HepG2 (cell line): Measurements from ENCODE around the gene COQ7. TPM values are rescaled to one million over a fixed set of nuclear protein-coding genes. Genes with fewer than 3 reads are reported as not detected.

Source experiments
- FOXM1 ChIP-seq: sonication (generic); formaldehyde crosslinking; IDR thresholded peaks from 2 replicates; pipeline ENCODE4 v1.5.0; 2020; ENCODE audit warnings: missing genetic modification reagents
- FOXP1 ChIP-seq, 2 experiments: fragments of 450-650 bp in 1 of 2; IDR thresholded peaks; 2 replicates each; pipeline ENCODE4 v1.6.1; 2017 to 2018; ENCODE audit warnings: antibody characterized with exemption in 1 of 2
- HHEX ChIP-seq: IDR thresholded peaks from 2 replicates; pipeline ENCODE4 v1.6.1; 2016; ENCODE audit warnings: control low read depth
- HNRNPLL ChIP-seq: fragments of 200-400 bp; formaldehyde crosslinking; IDR thresholded peaks from 2 replicates; pipeline ENCODE4 v1.6.1; 2017; ENCODE audit warnings: mild to moderate bottlenecking, low read depth, low read length; ENCODE audit not compliant: poor library complexity, severe bottlenecking
- HOXA3 ChIP-seq: sonication (generic); formaldehyde crosslinking; IDR thresholded peaks from 2 replicates; pipeline ENCODE4 v1.5.0; 2020; ENCODE audit warnings: missing genetic modification reagents
- HOXD1 ChIP-seq: sonication (generic); formaldehyde crosslinking; IDR thresholded peaks from 2 replicates; pipeline ENCODE4 v1.5.0; 2020; ENCODE audit warnings: missing genetic modification reagents
- LCORL ChIP-seq, 2 experiments: fragments of 450-650 bp in 1 of 2; sonication (generic) in 1 of 2; formaldehyde crosslinking in 1 of 2; IDR thresholded peaks; 2 replicates each; pipeline versions ENCODE4 v1.5.0 to v1.6.1; 2017 to 2020; ENCODE audit warnings: antibody characterized with exemption in 1 of 2, missing genetic modification reagents in 1 of 2
- MXI1 ChIP-seq: IDR thresholded peaks from 3 replicates; pipeline ENCODE4 v1.6.1; 2012; ENCODE audit warnings: low read depth, low read length, inconsistent platforms, borderline replicate concordance
- SNAPC2 ChIP-seq: sonication (generic); formaldehyde crosslinking; IDR thresholded peaks from 2 replicates; pipeline ENCODE4 v1.8.1; 2022; ENCODE audit warnings: mild to moderate bottlenecking, missing genetic modification reagents
- TCF12 ChIP-seq, 2 experiments: fragments of 450-650 bp in 1 of 2; sonication (generic) in 1 of 2; formaldehyde crosslinking in 1 of 2; IDR thresholded peaks; 2 replicates each; pipeline versions ENCODE4 v1.6.1 to v1.8.0; 2017 to 2022; ENCODE audit warnings: antibody characterized with exemption in 1 of 2, mild to moderate bottlenecking in 1 of 2, missing genetic modification reagents in 1 of 2, moderate library complexity in 1 of 2
- ZBTB7B ChIP-seq: sonication (generic); formaldehyde crosslinking; IDR thresholded peaks from 2 replicates; pipeline ENCODE4 v1.4.0; 2020; ENCODE audit warnings: missing genetic modification reagents
- ZNF343 ChIP-seq: sonication (generic); formaldehyde crosslinking; IDR thresholded peaks from 2 replicates; pipeline ENCODE4 v1.4.0; 2020; ENCODE audit warnings: mild to moderate bottlenecking, missing genetic modification reagents
- ZNF550 ChIP-seq: sonication (generic); formaldehyde crosslinking; IDR thresholded peaks from 2 replicates; pipeline ENCODE4 v1.4.0; 2020; ENCODE audit warnings: mild to moderate bottlenecking, missing genetic modification reagents, borderline replicate concordance
- ZNF562 ChIP-seq: sonication (generic); formaldehyde crosslinking; IDR thresholded peaks from 2 replicates; pipeline ENCODE4 v1.8.0; 2022; ENCODE audit warnings: missing genetic modification reagents, borderline replicate concordance
- ZNF616 ChIP-seq: sonication (generic); formaldehyde crosslinking; IDR thresholded peaks from 2 replicates; pipeline ENCODE4 v1.5.0; 2020; ENCODE audit warnings: low read depth, mild to moderate bottlenecking, missing genetic modification reagents
- ZNF781 ChIP-seq: sonication (generic); formaldehyde crosslinking; IDR thresholded peaks from 2 replicates; pipeline ENCODE4 v1.5.1; 2020; ENCODE audit warnings: borderline replicate concordance, mild to moderate bottlenecking, missing genetic modification reagents; ENCODE audit errors: not compliant biosample characterization
- polyA plus RNA-seq, 8 experiments: library from polyadenylated mRNA; depleted of rRNA in 3 of 8; stranded (reverse) in 7 of 8; unstranded in 1 of 8; fragments of >200 nt; fragmentation: Illumina TruSeq in 4 of 8; extraction: Trizol in 4 of 8; gene quantifications; 2 replicates each; pipeline versions ENCODE4 v1.2.1 to v1.2.3, GENCODE V29; 2011 to 2016; ENCODE audit warnings: low read depth in 4 of 8, missing spikeins in 1 of 8, mixed read lengths in 1 of 8; ENCODE audit not compliant: insufficient read depth in 1 of 8
- total RNA-seq, 5 experiments: library from RNA; depleted of rRNA; stranded (reverse); fragments of >200 nt; fragmentation: Illumina TruSeq; extraction: Trizol; gene quantifications; 2 replicates each; pipeline ENCODE4 v1.2.3, GENCODE V29; 2016; ENCODE audit warnings: low read depth in 1 of 5
- TF ChIP-seq, protein P1 (sequence below): IDR thresholded peaks from 2 replicates; pipeline ENCODE4 v1.6.1; 2016; ENCODE audit warnings: missing genetic modification reagents, missing compliant biosample characterization
- TF ChIP-seq, protein P2 (sequence below): sonication (generic); formaldehyde crosslinking; IDR thresholded peaks from 2 replicates; pipeline ENCODE4 v1.5.0; 2020; ENCODE audit warnings: missing genetic modification reagents
- TF ChIP-seq, protein P3 (sequence below): sonication (generic); formaldehyde crosslinking; IDR thresholded peaks from 2 replicates; pipeline ENCODE4 v1.5.1; 2020; ENCODE audit warnings: mild to moderate bottlenecking, missing genetic modification reagents, moderate library complexity
- TF ChIP-seq, protein P4 (sequence below): sonication (generic); formaldehyde crosslinking; IDR thresholded peaks from 2 replicates; pipeline ENCODE4 v1.4.0; 2020; ENCODE audit warnings: missing genetic modification reagents

COQ7 gene
- total and polyA plus RNA-seq, 2 of the 13 experiments (the other 11 are each of a cell fraction or from before 2014, with no cell fraction given), result 20.1 to 45.7 TPM

DNA sequence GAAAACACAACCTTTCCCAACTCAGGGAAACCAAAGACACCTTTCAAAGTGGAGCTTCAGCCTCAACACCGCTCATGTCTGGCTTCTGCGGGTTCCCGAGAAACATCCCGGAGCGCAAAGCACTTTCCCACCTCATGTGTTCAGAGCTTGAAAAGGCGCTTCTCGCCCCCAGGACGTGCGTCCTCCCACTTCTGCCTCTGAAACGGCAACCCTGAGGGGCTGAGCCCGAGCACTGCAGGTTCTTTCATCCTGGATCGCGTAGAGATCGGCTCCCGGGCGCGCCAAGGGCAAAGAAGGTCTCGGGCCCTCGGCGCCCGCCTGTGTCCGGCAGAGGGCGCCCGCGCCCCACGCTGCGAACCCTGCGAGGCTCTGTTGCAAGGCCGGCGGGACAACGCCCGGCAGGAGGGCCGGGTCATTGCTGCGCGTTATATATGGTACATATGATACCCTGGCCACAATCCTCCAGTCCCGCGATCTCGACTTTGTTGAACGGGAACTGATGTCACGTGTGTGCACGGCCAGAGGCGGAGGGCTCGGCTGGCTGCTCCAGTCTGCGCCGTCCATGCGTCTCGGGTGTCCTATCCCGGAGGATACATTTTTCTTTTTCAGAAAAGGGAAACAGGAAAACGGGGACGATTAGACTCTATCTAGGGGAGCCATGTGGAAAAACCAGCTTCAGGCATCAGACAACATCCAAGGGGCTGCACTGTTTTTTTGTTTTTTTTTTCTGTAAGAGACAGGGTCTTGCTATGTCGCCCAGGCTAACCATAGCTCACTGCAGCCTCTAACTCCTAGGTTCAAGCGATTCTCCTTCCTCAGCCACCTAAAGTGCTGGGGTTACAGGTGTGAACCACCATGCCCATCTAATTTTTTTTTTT, 19.1 kb downstream of the COQ7 start (continued):
- TF ChIP-seq ZNF781 (CRISPR knock-in tag) (no peak), HOXD1 (CRISPR knock-in tag) (peak; percentile 87), ZNF562 (CRISPR knock-in tag) (no peak), LCORL (IDR thresholded peaks at IDR 0.05) (no peak), LCORL (CRISPR knock-in tag; IDR thresholded peaks at IDR 0.05) (peak; percentile 95), ZNF616 (CRISPR knock-in tag) (peak; percentile 41; the same call in 1 of the 2 replicates), HHEX (CRISPR knock-in tag) (peak; percentile 37; the same call in 1 of the 2 replicates), ZNF550 (0 out of 2 replicates have a peak, but pooled peaks have one; percentile 85), ZBTB7B (CRISPR knock-in tag) (peak; percentile 54; the same call in 1 of the 2 replicates), HNRNPLL (peak; percentile 75), HOXA3 (CRISPR knock-in tag) (peak; percentile 86), FOXM1 (CRISPR knock-in tag) (no peak), SNAPC2 (0 out of 2 replicates have a peak, but pooled peaks have one; percentile 0), ZNF343 (CRISPR knock-in tag) (peak; percentile 90), MXI1 (peak; percentile 79; the same call in 1 of the 3 replicates), FOXP1 (IDR thresholded peaks at IDR 0.05) (no peak), FOXP1 (CRISPR knock-in tag; IDR thresholded peaks at IDR 0.05) (peak; percentile 11; the same call in 1 of the 2 replicates), TCF12 (IDR thresholded peaks at IDR 0.05) (no peak), TCF12 (CRISPR knock-in tag; IDR thresholded peaks at IDR 0.05) (0 out of 2 replicates have a peak, but pooled peaks have one; percentile 64)
- TF ChIP-seq, protein P1, sequence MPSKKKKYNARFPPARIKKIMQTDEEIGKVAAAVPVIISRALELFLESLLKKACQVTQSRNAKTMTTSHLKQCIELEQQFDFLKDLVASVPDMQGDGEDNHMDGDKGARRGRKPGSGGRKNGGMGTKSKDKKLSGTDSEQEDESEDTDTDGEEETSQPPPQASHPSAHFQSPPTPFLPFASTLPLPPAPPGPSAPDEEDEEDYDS (CRISPR knock-in tag), result peak; percentile 74; the same call in 1 of the 2 replicates
- TF ChIP-seq, protein P2, sequence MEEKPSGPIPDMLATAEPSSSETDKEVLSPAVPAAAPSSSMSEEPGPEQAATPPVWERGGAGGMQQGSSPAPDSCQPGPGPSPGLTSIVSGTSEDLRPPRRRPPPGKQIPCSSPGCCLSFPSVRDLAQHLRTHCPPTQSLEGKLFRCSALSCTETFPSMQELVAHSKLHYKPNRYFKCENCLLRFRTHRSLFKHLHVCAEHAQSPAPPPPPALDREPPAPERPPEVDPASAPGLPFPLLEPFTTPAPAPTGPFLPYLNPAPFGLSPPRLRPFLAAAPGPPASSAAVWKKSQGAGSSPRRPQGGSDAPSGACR, result no peak
- TF ChIP-seq, protein P3, sequence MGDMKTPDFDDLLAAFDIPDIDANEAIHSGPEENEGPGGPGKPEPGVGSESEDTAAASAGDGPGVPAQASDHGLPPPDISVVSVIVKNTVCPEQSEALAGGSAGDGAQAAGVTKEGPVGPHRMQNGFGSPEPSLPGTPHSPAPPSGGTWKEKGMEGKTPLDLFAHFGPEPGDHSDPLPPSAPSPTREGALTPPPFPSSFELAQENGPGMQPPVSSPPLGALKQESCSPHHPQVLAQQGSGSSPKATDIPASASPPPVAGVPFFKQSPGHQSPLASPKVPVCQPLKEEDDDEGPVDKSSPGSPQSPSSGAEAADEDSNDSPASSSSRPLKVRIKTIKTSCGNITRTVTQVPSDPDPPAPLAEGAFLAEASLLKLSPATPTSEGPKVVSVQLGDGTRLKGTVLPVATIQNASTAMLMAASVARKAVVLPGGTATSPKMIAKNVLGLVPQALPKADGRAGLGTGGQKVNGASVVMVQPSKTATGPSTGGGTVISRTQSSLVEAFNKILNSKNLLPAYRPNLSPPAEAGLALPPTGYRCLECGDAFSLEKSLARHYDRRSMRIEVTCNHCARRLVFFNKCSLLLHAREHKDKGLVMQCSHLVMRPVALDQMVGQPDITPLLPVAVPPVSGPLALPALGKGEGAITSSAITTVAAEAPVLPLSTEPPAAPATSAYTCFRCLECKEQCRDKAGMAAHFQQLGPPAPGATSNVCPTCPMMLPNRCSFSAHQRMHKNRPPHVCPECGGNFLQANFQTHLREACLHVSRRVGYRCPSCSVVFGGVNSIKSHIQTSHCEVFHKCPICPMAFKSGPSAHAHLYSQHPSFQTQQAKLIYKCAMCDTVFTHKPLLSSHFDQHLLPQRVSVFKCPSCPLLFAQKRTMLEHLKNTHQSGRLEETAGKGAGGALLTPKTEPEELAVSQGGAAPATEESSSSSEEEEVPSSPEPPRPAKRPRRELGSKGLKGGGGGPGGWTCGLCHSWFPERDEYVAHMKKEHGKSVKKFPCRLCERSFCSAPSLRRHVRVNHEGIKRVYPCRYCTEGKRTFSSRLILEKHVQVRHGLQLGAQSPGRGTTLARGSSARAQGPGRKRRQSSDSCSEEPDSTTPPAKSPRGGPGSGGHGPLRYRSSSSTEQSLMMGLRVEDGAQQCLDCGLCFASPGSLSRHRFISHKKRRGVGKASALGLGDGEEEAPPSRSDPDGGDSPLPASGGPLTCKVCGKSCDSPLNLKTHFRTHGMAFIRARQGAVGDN (CRISPR knock-in tag), result peak; percentile 93
- TF ChIP-seq, protein P4, sequence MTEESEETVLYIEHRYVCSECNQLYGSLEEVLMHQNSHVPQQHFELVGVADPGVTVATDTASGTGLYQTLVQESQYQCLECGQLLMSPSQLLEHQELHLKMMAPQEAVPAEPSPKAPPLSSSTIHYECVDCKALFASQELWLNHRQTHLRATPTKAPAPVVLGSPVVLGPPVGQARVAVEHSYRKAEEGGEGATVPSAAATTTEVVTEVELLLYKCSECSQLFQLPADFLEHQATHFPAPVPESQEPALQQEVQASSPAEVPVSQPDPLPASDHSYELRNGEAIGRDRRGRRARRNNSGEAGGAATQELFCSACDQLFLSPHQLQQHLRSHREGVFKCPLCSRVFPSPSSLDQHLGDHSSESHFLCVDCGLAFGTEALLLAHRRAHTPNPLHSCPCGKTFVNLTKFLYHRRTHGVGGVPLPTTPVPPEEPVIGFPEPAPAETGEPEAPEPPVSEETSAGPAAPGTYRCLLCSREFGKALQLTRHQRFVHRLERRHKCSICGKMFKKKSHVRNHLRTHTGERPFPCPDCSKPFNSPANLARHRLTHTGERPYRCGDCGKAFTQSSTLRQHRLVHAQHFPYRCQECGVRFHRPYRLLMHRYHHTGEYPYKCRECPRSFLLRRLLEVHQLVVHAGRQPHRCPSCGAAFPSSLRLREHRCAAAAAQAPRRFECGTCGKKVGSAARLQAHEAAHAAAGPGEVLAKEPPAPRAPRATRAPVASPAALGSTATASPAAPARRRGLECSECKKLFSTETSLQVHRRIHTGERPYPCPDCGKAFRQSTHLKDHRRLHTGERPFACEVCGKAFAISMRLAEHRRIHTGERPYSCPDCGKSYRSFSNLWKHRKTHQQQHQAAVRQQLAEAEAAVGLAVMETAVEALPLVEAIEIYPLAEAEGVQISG (CRISPR knock-in tag), result peak; percentile 81
